Measurements from ENCODE around the gene CEP97.
"Not testable (repeated sequence)": the region's sequence is repeated elsewhere in the genome, so short reads cannot be mapped to it uniquely, and the experiment has no call there.

The CEP97 gene

DNA sequence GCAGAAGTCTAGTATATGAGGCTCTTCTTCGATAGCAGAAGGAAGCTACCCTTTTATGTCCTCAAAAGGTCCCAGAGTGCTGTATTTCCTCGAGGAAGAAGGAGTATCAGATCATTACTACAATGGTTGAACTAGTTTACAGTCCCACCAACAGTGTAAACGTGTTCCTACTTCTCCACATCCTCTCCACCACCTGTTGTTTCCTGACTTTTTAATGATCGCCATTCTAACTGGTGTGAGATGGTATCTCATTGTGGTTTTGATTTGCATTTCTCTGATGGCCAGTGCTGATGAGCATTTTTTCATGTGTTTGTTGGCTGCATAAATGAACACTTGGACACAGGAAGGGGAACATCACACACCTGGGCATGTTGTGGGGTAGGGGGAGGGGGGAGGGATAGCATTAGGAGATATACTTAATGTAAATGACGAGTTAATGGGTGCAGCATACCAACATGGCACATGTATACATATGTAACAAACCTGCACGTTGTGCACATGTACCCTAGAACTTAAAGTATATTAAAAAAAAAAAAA lies 53.4 kb downstream of the CEP97 start:
- not testable (repeated sequence) for DNase-seq (ENCODE audit: low spot score)

DNA sequence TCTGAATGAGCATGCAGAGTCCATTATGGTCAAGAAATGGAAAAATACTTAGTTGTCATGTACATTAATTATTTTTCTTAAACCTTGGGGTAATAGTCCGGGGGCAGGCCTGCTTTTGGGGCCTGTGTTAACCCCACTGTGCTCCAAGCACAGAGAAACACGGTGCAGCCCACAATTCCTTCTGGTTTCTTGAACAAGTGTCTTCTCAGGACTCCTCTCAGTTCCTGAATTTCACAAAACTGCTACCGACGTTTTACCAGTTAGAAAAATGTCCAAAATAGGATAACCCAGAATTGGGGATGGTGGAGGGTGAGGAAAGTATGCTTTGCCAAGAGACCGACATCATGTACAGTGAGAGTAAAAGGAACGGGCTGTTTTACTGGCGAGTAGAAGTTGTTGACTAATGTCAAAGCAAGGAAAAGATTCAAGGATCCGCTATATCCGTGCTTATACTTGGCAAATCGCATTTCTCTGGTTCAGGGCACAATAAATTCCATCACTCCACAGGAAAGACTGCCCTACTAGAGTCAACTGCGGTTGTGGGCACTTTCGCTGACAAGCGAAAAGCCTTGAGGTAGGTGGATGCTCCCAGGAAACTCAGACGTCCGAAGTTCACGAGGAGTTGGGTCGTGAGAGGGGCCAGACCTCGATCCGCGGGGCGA lies 54.1 kb downstream of the CEP97 start:
- peak; percentile 5 for DNase-seq (ENCODE audit: low spot score)

DNA sequence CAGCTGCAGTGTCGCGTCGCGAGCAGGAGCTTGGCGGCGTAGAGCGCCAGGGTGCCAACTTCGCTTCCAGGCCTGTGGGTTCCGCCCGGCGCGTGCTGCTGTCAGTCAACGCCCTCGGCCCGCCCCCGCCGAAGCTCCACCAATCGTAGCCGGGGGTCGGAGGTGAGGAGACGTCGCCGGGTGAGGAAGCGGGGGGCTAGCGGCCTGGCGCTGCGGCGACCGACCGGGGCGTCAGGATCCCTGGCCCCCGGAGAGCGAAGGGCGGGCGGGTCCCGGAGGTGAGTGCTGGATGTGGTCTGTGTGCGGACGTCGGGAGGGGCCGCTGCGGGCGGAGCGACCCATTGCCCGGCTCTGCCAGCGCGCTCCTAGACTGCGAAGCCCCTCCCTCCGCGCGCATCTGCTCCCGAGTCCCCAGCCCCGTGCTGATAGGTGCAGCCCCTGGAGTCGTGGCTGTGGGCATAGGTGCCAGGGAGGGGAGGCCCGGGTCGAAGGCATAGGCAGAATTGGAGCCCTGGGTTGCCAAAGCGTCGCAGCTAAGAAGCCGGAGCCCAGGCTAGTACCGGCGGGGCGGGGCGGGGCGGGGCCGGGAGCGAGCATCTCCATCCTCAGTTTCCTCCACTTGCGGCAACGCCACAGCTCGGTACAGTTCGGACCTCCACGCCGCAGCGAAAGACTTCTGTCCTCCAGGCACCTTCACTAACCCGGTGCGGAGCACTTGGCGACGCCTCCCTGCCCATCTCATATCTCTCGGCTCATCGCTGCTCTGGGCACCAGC lies 54.8 kb downstream of the CEP97 start, which contains the start of gene NXPE3:
TSS of gene NXPE3 (plus strand) at position 165 of the 775 bp plus-strand sequence. CDS start 6,386 bp downstream, outside the sequence.
- peak; percentile 84 for DNase-seq (ENCODE audit: low spot score)

DNA sequence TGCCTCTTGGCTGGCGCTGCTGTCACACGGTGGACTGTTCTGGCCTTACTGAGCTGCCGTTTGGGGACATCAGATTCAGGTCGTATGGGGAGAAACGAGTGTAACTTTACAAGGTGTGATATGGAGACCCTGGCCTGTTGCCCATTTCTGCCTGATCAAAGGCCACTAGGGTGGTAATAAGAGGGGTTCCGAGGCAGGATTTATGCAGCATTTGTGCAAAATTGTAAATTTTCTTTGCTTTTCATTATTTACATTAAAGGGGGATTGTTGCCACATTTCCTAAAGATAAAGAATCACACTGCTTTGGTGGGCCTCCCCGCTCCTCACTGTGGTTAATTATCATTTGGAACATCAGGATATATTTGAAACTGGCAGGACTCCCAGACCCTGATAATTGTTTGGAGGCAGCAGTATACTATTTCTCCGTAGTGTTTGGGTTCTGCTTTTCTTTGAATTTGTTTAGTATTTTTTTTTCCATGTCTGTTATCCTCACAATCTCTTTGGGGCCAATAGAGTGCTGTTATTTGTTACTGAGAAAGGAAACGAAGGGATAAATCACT lies 55.5 kb downstream of the CEP97 start:
- no peak for DNase-seq (ENCODE audit: low spot score)

DNA sequence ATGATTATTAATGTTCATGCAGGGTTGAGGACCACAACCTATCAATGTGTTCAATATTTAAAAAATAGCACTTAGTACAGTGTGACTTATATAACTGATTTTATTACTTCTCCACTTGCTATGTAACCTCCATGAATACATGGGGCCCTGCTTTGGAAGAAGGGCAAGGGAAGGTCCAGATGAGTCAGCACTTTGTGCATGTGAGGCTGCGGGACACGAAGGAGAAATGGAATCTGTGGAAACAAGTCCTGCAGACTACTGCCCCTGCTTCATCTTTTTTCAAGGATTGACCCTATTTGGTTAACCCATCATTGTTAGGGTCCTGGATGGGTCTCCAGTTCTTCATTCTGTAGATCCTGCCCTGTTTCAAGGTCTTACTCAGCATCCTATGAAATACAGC lies 56.2 kb downstream of the CEP97 start:
- DNase-seq (ENCODE audit: low spot score), result no peak

DNA sequence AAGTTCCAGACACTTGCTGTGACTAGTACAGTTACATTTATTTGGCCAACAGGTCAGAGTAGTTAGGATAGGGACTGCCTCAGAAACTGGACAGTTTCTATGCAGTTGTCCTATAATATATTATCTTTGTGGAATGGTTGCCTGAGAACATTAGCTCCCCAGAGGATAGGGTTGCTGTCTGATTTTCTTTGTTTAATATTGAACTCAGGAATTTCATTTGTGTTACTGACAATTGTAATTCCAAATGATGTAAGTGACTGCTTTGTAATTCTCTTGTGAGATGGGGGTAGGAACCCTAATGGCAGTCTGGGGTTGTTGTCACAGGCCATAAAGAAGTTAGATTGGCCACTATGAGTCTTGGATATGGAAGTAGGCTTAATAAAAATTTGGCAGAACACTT lies 56.8 kb downstream of the CEP97 start:
- DNase-seq (ENCODE audit: low spot score), result no peak

DNA sequence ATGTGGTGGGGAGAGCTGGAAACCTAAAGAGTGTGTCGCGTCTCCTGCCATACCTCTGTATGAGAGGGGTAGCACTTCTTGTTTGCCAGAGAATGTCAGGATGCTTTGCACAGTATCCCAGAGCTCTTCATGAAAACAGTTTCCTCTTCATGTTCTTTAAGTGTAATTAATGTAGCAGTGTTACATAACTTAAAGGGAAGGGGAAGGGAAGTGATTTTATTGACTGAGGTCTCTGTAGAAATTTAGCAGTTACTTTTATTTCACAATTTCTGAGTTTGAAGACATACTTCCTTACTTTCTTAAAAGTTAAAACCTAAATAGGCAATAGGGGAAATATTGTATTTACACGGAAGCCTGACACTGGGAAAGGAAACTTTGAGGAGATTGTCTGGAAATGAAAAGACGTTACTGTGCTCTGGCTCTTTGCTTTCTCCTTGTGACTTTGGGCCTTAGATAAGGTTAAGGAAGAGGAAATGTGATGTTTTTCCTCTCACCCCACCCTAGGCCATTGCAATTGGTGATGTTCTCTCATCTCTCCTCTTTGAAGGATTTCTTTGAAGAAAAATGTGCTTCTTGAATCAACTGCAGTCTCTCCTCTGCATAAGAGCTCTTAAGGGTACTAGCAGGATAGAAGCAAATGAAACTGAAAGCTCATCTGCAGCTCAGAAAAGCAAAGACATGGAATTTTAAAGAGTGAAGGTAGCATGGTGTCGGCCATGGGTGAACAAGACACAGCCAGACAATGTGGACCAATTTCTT lies 60.6 kb downstream of the CEP97 start:
- DNase-seq (ENCODE audit: low spot score), result no peak

DNA sequence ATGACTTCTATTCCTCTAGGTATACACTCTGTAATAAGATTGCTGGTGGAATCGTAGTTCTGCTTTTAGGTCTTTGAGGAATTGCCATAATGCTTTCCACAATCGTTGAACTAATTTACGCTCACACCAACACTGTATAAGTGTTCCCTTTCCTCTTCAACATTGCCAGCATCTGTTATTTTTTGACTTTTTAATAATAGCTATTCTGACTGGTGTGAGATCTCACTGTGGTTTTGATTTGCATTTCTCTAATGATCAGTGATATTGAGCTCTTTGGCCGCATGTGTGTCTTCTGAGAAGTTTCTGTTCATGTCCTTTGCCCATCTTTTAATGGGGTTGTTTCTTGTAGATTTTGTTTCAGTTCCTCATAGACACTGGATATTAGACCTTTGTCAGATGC lies 67.4 kb downstream of the CEP97 start:
- DNase-seq (ENCODE audit: low spot score), result no peak

DNA sequence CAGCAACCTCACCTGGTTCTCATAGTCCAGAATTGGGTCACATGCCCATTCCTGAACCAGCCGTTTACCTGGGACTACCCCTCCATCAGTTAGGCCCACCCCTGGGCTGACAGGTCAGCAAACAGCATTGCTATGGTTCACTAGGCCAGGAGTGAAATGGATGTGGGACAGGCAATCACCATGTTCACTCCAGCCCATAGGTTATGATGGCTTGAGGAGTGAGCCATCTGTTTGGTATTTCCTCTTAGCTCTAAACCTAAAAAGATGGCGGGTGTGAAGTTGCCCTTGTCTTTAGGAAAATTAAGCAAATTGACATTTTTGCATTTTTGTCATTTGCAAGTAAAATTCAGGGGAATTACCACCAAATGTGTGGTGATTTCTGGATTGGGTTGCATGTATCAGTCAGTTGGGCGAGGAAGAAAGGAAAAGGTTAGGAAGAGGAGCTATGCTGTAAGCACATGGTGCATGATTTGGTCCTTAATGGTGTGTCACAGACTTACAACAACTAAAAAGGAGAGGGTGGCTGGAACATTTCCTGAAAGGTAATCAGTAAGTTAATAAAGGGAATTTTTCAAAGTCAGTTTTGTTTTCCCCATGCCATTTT lies 71.8 kb downstream of the CEP97 start:
- DNase-seq (ENCODE audit: low spot score), result no peak

DNA sequence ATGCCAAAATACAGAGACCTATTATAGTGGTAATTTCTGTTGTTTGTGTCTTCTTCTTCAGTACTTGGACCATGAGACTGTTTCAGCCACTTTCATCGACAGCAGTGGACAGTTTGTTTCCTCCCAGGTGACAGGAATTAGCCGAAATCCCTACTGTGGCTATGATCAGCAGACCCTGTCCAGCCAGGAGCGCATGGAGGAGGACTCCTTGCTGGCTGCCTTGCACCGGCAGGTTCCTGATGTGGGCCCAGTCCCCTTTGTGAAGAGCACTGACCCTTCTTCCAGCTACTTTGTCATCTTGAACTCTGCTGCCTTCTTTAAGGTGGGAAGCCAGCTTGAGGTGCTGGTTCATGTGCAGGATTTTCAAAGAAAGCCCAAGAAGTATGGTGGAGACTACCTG lies 76.8 kb downstream of the CEP97 start:
- no peak for DNase-seq (ENCODE audit: low spot score)

DNA sequence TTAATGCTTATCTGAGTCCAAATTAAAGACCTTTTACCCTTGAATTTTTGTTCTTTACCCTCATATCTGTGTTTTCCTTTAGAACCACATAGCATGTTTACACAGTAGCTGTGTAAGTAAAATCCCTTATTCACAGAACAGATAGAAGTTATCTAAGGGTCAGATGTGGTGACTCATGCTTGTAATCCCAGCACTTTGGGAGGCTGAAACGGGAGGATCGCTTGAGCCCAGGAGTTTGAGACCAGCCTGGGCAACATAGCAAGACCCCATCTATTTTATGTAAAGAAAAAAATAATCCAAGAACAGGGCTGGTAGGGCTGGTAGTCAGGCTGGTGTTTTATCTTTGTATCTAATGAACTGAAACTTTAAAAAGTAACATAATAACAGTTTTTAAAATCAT lies 77.8 kb downstream of the CEP97 start:
- DNase-seq (ENCODE audit: low spot score), result no peak

DNA sequence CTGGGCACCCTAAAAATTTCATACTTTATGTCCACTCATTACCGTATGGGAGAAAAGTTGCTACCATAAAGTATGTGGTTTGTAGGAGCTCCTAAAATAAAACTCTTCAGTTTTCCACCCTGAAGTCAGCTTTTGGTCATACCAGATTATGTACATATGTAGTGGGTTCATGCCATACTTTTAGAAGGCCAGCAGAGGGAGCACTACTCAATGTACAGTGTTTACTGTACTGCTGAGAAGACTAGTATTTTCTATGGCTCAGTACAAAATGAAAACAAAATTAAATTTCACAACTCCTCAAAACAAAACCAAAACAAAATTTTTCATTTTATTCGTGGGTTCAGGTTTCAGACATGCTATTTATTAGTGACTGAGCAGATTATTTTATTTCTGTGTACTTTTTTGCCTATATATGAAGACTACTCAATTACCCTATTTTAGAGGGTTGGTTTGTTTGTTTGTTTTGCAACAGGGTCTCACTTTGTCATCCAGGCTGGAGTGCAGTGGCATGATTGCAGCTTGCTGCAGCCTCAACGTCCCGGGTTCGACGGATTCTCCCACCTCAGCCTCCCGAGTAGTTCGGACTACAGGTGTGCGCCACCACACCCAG lies 78.9 kb downstream of the CEP97 start:
- DNase-seq (ENCODE audit: low spot score), result peak; percentile 63

DNA sequence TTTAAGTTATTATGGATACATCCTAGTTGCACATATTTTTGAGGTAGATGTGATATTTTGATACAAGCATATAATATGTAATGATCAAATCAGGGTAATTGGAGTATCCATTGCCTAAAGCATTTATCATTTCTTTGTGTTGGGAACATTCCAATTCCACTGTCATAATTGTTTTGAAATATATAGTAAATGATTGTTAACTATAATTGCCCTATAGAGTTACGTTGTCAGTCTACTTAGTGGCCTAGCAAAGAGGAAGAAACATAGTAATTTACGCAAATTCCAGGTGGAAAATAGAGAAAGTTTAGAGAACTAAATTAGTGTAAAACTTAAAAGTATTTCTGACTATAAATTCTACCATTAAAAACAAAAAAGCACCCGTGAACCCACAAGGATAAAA lies 79.5 kb downstream of the CEP97 start:
- no peak for DNase-seq (ENCODE audit: low spot score)

DNA sequence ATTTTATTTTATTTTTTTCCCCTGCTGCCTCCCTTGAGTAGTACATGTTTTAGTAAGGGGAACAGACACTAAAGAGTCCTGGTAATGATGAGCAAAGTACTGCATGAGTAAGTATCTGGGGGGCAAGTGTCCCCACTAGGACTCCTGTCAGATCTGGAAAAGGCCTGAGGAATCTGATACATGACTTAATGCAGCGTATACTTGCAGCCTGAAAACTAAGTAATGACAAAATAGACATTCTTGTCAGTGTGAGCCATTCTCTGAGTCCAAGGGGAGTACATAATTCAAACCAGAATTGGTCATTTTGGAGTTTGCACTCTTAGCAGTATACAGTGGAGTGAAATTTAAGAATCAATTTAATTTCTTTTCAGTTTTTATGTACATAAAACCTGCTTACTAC lies 82.1 kb downstream of the CEP97 start:
- DNase-seq (ENCODE audit: low spot score), result no peak

DNA sequence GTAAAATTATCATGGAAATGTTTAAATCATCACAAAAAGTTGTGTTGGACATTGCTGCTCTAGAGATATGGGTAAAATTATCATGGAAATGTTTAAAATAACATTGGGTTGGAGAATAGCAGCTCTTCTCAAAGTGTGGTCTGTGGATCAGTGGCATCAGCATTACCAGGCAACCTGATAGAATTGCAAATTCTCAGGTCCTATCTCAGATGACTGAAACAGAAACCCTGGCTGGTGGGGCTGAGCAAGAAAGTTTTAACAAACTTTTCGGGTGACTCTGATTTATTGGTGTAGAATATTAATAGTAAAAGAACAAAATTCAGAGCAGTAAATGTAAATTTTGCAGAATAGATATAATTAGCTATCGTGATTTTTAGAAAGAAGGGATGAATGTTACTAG lies 83.5 kb downstream of the CEP97 start:
- no peak for DNase-seq (ENCODE audit: low spot score)

DNA sequence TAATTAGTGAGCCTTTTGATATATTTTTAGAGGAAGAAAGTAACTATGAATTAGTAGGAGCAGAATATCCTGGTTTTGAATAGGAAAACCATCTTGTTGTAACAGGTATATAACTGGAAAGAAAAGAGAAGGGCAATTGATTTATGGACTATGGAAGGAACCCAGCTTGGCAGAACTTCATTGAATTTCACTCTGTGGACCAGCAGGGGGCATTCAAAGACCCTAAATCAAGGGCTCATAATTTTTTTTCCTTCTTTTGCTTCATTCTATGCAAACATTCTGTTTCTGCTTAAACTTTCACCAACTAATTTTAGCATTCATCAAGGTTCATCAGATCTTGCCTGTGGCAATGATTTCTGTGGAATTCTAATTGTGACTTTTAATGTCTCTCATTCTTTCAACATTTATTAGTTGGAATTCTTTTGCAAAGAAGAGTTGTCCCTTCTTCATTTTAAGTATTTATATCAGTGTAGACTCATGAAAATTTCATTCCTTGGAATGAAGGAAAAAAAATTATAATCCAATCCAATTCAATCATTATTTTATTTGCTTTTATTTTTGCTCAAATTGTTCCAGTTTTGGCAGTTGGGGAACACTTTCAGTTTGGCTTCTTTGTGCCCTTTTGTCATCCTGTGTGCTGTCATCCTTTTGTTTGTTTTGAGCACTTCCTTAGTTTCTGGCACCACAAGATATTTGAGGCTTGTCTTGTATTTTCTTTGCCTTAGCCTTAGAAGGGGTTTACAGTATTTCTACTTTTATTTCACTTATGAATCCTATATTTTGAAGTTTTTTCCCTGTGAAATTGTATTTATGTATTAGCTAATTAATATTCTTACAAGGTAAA lies 85.0 kb downstream of the CEP97 start:
- DNase-seq (ENCODE audit: low spot score), result peak; percentile 37

DNA sequence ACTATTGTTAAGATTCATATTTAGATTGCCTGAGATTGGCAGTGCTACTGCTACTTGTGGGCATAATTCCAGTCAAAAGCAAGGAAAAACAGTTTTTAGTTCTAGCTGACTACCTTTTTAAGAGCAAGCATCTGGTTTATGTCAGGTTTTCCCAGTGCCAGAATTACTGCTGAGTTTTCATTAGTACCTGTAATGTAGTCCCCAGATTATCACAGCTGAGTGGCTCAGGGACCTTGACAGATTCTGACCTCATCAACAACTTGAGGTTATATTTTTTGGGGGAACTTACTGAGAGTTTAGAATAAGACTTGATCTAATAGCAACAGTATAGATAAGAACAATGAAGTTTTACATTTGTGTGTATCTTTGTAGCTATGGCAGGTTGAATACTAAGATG lies 85.6 kb downstream of the CEP97 start:
- DNase-seq (ENCODE audit: low spot score), result peak; percentile 80

DNA sequence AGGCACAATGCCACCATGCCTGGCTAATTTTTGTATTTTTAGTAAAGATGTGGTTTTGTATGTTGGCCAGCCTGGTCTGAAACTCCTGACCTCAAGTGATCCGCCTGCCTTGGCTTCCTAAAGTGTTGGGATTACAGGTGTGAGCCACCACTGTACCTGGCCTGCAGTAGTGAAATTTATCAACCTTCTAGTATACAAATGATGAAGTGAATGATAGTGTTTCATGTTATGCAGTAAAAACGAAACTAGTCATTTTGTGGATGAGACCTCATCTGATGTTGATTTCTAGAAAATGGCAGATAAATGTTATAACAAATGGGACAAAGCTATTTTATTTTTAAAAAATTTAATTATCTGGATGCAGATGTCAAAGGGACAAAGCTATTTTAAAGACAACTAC lies 87.5 kb downstream of the CEP97 start:
- no peak for DNase-seq (ENCODE audit: low spot score)

DNA sequence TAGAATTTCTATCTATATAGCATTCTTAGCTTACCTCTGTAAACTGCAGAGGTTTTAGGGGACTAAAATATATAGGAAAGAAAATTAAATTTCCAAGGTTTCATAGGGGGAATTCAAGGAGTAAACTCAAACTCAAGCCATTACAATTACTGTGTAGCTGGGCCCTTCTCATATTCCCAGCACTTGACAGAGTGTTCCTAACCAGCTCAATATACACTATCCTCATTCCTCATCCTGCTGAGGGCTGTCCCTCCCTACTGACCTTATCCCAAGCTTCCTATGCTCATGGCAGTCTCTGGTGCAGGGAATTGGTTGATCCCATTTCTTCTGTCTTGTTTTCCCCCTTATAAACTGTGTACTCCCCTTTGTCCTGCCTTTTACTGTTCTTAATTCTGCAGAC lies 88.5 kb downstream of the CEP97 start:
- DNase-seq (ENCODE audit: low spot score), result no peak

DNA sequence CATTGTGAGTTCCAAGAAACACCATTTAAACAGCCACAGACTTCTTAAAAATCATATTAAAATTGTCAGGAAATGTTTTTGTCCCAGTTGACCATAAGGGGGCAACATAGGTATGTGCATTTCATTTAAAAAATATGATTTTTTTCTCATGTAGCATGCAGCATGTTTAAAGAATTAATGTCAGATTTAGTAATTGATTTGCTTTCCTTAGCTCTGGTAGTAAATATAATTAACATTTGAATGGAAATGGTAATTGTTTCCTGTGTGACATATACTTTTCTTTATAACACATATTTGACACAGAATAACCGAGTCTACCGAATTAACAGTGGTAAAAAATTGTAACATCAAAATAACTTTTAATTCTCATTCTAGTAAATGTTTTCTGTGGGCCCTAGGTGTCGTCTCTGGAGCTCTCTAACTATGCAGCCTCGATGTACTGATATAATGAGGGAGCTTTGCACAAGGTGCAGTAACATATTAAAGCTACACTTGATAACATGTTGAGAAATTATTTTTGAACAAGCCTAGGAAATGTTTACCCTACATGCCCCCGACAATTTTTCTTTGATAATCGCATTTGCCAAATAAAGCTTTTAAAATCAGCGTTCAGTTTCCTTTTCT lies 89.5 kb downstream of the CEP97 start:
- DNase-seq (ENCODE audit: low spot score), result peak; percentile 16
